Left lung (tissue), 14 donors: ENCODE results near the gene SNX30. TPM values are rescaled to one million over a fixed set of nuclear protein-coding genes. Genes with fewer than 3 reads are reported as not detected.

Source experiments
- ATAC-seq: fragments of 200-7000 bp; cut with Tn5 transposase; one replicate; pipeline ENCODE4 v1.9.1; 2020; ENCODE audit warnings: moderate library complexity
- DNase-seq, 4 donors: peaks; one replicate each; pipeline ENCODE4 v3.0.0-alpha.2; 2013 to 2020
- H3K27ac ChIP-seq, 2 donors: fragments of 200-600 bp; sonication (generic) in 1 of 2; one replicate each; pipeline versions ENCODE4 v1.5.0 to v1.8.0; 2020 to 2021
- H3K27me3 ChIP-seq, 2 donors: fragments of 200-600 bp; sonication (generic) in 1 of 2; one replicate each; pipeline versions ENCODE4 v1.5.0 to v1.8.0; 2020 to 2021
- H3K36me3 ChIP-seq, 2 donors: fragments of 200-600 bp; sonication (generic) in 1 of 2; one replicate each; pipeline versions ENCODE4 v1.5.0 to v1.8.0; 2020 to 2021
- H3K4me1 ChIP-seq, 2 donors: fragments of 200-600 bp; one replicate each; pipeline ENCODE4 v1.8.0; 2021
- H3K4me3 ChIP-seq, 2 donors: fragments of 200-600 bp; sonication (generic) in 1 of 2; one replicate each; pipeline versions ENCODE4 v1.5.0 to v1.8.0; 2020 to 2021; ENCODE audit warnings: mild to moderate bottlenecking in 1 of 2
- H3K9me3 ChIP-seq, 2 donors: fragments of 200-600 bp; sonication (generic) in 1 of 2; one replicate each; pipeline versions ENCODE4 v1.5.0 to v1.8.0; 2020 to 2021
- CTCF ChIP-seq, 2 donors: fragments of 200-600 bp; sonication (generic) in 1 of 2; IDR thresholded peaks; one replicate each; pipeline versions ENCODE4 v1.5.0 to v1.8.0; 2021; ENCODE audit warnings: antibody characterized with exemption in 2 of 2
- intact Hi-C, 2 donors: fragments of 100-400 bp; cut with DNase I; formaldehyde crosslinking; loops; one replicate each; pipeline versions ENCODE4 v1.11.2 to v1.14.2; 2022
- long read RNA-seq, 12 donors: library from polyadenylated mRNA in 2 of 12; unstranded in 2 of 12; transcript quantifications; one replicate each; pipeline ENCODE4 v2.0.0 and lab custom pipeline, GENCODE V29; 2019 to 2026
- polyA plus RNA-seq, 6 donors: library from polyadenylated mRNA; unstranded; fragments of 120-200 nt; gene quantifications; one replicate each; pipeline ENCODE4 v1.2.1, GENCODE V29; 2013; ENCODE audit not compliant: insufficient read length in 6 of 6
- total RNA-seq, 2 donors: library from RNA; stranded (reverse); fragmentation: NEBNext Ultra II Directional; extraction: Animal tissue kit (Norgen Biotek cat#: 25700); gene quantifications; one replicate each; pipeline ENCODE4 v1.2.1, GENCODE V29; 2021
- donor health status: DM: no; HTN: yes; CAD: no.
- donor health status: DM: no; HTN: no; CAD: no.

Gene SNX30
- total RNA-seq (10 to 100 TPM; 51.2 to 69.4 TPM), polyA plus RNA-seq (10 to 100 TPM; 22.4 to 39.1 (median 30.2) TPM)
- long read RNA-seq, donor 1, full-length matches to known transcripts: 4 of 10 reads
- long read RNA-seq, donor 1, partial matches to known transcripts: 6 of 10 reads
- long read RNA-seq, donor 1, other reads (novel, unspliced or antisense): 0 of 10 reads
- long read RNA-seq, donor 2, full-length matches to known transcripts: 3 of 3 reads
- long read RNA-seq, donor 2, partial matches to known transcripts: 0 of 3 reads
- long read RNA-seq, donor 2, other reads (novel, unspliced or antisense): 0 of 3 reads
- long read RNA-seq, donor 3, full-length matches to known transcripts: 1 of 1 reads
- long read RNA-seq, donor 3, partial matches to known transcripts: 0 of 1 reads
- long read RNA-seq, donor 3, other reads (novel, unspliced or antisense): 0 of 1 reads
- long read RNA-seq, donor 4, partial matches to known transcripts: 0 of 1 reads
- long read RNA-seq, donor 4, other reads (novel, unspliced or antisense): 1 of 1 reads
- long read RNA-seq, donor 5, full-length matches to known transcripts: 6 of 21 reads
- long read RNA-seq, donor 5, partial matches to known transcripts: 15 of 21 reads
- long read RNA-seq, donor 5, other reads (novel, unspliced or antisense): 0 of 21 reads
- long read RNA-seq, donor 6, full-length matches to known transcripts: 2 of 2 reads
- long read RNA-seq, donor 6, partial matches to known transcripts: 0 of 2 reads
- long read RNA-seq, donor 6, other reads (novel, unspliced or antisense): 0 of 2 reads
- long read RNA-seq, donor 7, full-length matches to known transcripts: 1 of 1 reads
- long read RNA-seq, donor 7, partial matches to known transcripts: 0 of 1 reads
- long read RNA-seq, donor 7, other reads (novel, unspliced or antisense): 0 of 1 reads
- long read RNA-seq, donor 8, full-length matches to known transcripts: 2 of 7 reads
- long read RNA-seq, donor 8, partial matches to known transcripts: 5 of 7 reads
- long read RNA-seq, donor 8, other reads (novel, unspliced or antisense): 0 of 7 reads
- long read RNA-seq, donor 9: 0 reads
- long read RNA-seq, donor 10, partial matches to known transcripts: 0 of 1 reads
- long read RNA-seq, donor 10, other reads (novel, unspliced or antisense): 1 of 1 reads
- long read RNA-seq, donor 11, full-length matches to known transcripts: 6 of 6 reads
- long read RNA-seq, donor 11, partial matches to known transcripts: 0 of 6 reads
- long read RNA-seq, donor 11, other reads (novel, unspliced or antisense): 0 of 6 reads
- long read RNA-seq, donor 12, full-length matches to known transcripts: 3 of 3 reads
- long read RNA-seq, donor 12, partial matches to known transcripts: 0 of 3 reads
- long read RNA-seq, donor 12, other reads (novel, unspliced or antisense): 0 of 3 reads

- H3K27ac ChIP-seq: peak within 1 kb of the TSS; percentile 85 to 91
- H3K9me3 ChIP-seq: no peaks in the 10 kb centered on the region
- peaks cover 29 to 51% of the 10 kb centered on the region in 2 donors for H3K4me1 ChIP-seq
- peak; percentile 86 to 98 (median 94) for DNase-seq
- no peak for TF ChIP-seq CTCF (IDR thresholded peaks at IDR 0.05)
- H3K27me3 ChIP-seq: no peaks in the 10 kb centered on the region
- intact Hi-C loops: no loop called here
- H3K4me3 ChIP-seq: peak within 1 kb of the TSS; percentile 83 to 98
- H3K36me3 ChIP-seq: no peaks in the 10 kb centered on the region
- ATAC-seq: peak; percentile 88
These were observed at the start of gene SNX30 for GRCh38 chr9:112750016-112750763. TSS of gene SNX30 (plus strand) at chr9:112750760. CDS start at chr9:112751002, 242 bp downstream.

- Histone ChIP-seq H3K9me3 (no peaks in the 10 kb centered on the region), H3K36me3 (peaks cover 0 to 15% of the 10 kb centered on the region in 2 donors), H3K27me3 (no peaks in the 10 kb centered on the region), H3K4me3 (no peak overlapping the region), H3K4me1 (no peaks in the 10 kb centered on the region), H3K27ac (no peak overlapping the region)
- DNase-seq (no peak), ATAC-seq (no peak)
- intact Hi-C loops: no loop called here
- TF ChIP-seq CTCF (IDR thresholded peaks at IDR 0.05): no peak
These were observed 47.3 kb upstream of the SNX30 start for GRCh38 chr9:112703304-112703703.

GRCh38 chr9:112705768-112706427, 44.7 kb upstream of the SNX30 start:
- peak; percentile 92 for ATAC-seq
- intact Hi-C loops: no loop called here
- H3K9me3 ChIP-seq: no peaks in the 10 kb centered on the region
- H3K27ac ChIP-seq: no peak overlapping the region
- H3K36me3 ChIP-seq: peaks cover 0 to 5% of the 10 kb centered on the region in 2 donors
- no peaks in the 10 kb centered on the region for H3K4me1 ChIP-seq
- peak in 1 of 4 donors; percentile 68 for DNase-seq
- TF ChIP-seq CTCF (IDR thresholded peaks at IDR 0.05): no peak
- no peak overlapping the region for H3K4me3 ChIP-seq
- no peaks in the 10 kb centered on the region for H3K27me3 ChIP-seq

- intact Hi-C loops: no loop called here
- ATAC-seq (peak; percentile 51), DNase-seq (peak in 1 of 4 donors; percentile 54)
- H3K9me3 ChIP-seq: no peaks in the 10 kb centered on the region
- H3K27ac ChIP-seq: no peak overlapping the region
- H3K27me3 ChIP-seq: no peaks in the 10 kb centered on the region
- H3K36me3 ChIP-seq: peaks cover 0 to 6% of the 10 kb centered on the region in 2 donors
- TF ChIP-seq CTCF (IDR thresholded peaks at IDR 0.05): peak; percentile 14 to 48
- H3K4me1 ChIP-seq: peaks cover 0 to 6% of the 10 kb centered on the region in 2 donors
- H3K4me3 ChIP-seq: no peak overlapping the region
These were observed 39.4 kb upstream of the SNX30 start for GRCh38 chr9:112711050-112711689.
